ENCODE data around the gene CHST8.

DNA sequence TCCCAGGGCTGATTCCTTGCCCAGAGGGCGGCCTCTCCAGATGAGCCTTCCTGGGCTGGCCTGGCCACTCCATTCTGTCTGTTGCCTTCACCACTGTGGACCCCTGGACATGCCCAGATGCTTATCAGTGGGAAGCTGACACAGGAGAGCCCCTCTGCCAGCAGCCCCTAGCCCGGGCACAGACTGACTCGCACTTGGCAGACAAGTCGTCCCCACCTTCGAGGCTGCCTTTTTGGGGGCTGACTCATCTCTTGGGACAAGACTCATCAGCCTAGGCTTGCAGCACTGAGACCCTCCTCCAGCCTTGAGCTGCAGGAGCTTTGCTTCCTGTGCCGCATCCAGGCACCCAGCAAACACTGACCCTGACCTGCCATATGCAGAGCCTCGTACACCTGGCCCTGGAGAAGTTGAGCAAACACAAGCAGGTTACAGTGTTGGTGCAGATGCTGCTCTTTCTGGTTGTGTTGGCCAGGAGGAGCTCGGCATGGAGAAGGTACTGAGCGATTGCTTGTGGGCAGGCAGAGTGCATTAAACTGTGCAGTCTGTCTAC lies 8.1 kb downstream of the CHST8 start:
- TF ChIP-seq GATA2 (IDR thresholded peaks at IDR 0.05; ENCODE audit: low read depth, low read length) (no peak; the same call in 1 of the 2 replicates), GATA3 (IDR thresholded peaks at IDR 0.05; ENCODE audit: low read depth, low read length) (no peak)
